ENCODE measurements around the gene LARP4B.

- TF ChIP-seq CTCF (IDR thresholded peaks at IDR 0.05; ENCODE audit: poor library complexity, severe bottlenecking) (no peak), EZH2 (IDR thresholded peaks at IDR 0.05; ENCODE audit: borderline replicate concordance, insufficient read depth, low read length, poor library complexity, severe bottlenecking) (no peak), POLR2AphosphoS5 (IDR thresholded peaks at IDR 0.05) (no peak)
Measured at GRCh38 chr10:802506-802905, 129.0 kb downstream of the LARP4B start.
